ENCODE measurements around the gene HEPACAM.

DNA sequence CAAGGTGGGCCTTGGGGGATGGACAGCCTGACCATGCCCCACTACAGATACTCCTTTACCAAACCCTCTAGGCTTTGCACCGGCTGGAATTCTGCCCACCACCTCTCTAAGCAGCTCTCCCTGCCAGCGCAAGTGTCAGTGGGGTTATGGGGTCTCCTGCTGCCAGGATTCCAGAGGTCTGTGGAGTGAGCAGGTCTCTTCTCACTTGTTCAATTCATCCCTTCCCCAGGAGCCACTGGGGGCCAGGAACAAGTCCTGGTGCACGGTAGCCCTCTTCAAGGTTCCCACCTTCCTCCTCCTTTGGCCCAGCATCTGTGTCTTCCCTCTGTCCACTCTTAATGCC is 48.6 kb upstream of the HEPACAM start:
- TF ChIP-seq, protein P1, sequence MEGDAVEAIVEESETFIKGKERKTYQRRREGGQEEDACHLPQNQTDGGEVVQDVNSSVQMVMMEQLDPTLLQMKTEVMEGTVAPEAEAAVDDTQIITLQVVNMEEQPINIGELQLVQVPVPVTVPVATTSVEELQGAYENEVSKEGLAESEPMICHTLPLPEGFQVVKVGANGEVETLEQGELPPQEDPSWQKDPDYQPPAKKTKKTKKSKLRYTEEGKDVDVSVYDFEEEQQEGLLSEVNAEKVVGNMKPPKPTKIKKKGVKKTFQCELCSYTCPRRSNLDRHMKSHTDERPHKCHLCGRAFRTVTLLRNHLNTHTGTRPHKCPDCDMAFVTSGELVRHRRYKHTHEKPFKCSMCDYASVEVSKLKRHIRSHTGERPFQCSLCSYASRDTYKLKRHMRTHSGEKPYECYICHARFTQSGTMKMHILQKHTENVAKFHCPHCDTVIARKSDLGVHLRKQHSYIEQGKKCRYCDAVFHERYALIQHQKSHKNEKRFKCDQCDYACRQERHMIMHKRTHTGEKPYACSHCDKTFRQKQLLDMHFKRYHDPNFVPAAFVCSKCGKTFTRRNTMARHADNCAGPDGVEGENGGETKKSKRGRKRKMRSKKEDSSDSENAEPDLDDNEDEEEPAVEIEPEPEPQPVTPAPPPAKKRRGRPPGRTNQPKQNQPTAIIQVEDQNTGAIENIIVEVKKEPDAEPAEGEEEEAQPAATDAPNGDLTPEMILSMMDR (IDR thresholded peaks at IDR 0.05) = no peak
- TF ChIP-seq EP300 (IDR thresholded peaks at IDR 0.05) = no peak
